ENCODE results near the gene SDK2. TPM values are rescaled to one million over a fixed set of nuclear protein-coding genes. Genes with fewer than 3 reads are reported as not detected.

SDK2 gene
- total and polyA plus RNA-seq, 2 experiments from 2014 or later, result 0.74 to 5.1 TPM

GRCh38 chr17:73564843-73565242 is 79.4 kb downstream of the SDK2 start:
- DNase-seq (ENCODE audit: low spot score) (no peak), ATAC-seq (no peak)
- TF ChIP-seq, protein P1, sequence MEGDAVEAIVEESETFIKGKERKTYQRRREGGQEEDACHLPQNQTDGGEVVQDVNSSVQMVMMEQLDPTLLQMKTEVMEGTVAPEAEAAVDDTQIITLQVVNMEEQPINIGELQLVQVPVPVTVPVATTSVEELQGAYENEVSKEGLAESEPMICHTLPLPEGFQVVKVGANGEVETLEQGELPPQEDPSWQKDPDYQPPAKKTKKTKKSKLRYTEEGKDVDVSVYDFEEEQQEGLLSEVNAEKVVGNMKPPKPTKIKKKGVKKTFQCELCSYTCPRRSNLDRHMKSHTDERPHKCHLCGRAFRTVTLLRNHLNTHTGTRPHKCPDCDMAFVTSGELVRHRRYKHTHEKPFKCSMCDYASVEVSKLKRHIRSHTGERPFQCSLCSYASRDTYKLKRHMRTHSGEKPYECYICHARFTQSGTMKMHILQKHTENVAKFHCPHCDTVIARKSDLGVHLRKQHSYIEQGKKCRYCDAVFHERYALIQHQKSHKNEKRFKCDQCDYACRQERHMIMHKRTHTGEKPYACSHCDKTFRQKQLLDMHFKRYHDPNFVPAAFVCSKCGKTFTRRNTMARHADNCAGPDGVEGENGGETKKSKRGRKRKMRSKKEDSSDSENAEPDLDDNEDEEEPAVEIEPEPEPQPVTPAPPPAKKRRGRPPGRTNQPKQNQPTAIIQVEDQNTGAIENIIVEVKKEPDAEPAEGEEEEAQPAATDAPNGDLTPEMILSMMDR (conservative IDR thresholded peaks at IDR 0.05; ENCODE audit: low read depth in 2 of 2), result no peak
- TF ChIP-seq ZNF462 (CRISPR knock-in tag; IDR thresholded peaks at IDR 0.05) (no peak), ZNF331 (CRISPR knock-in tag; IDR thresholded peaks at IDR 0.05; ENCODE audit: low read depth) (no peak)
- H3K27ac ChIP-seq (ENCODE audit: low read depth), result no peak overlapping the region
- peaks cover 3% of the 10 kb centered on the region; the same call in 1 of the 3 replicates for H3K9me3 Mint-ChIP-seq
- H3K27me3 ChIP-seq (ENCODE audit: insufficient read depth), result no peaks in the 10 kb centered on the region
- H3K27ac Mint-ChIP-seq, result no peak overlapping the region; the same call in 1 of the 2 replicates
- H3F3A ChIP-seq (replicated peaks; ENCODE audit: low read depth), result no peaks in the 10 kb centered on the region; the same call in 1 of the 2 replicates
- peaks cover 53% of the 10 kb centered on the region for H3K4me1 ChIP-seq (ENCODE audit: insufficient read depth)
- no peak overlapping the region for H2AFZ ChIP-seq
- H3K36me3 Mint-ChIP-seq (ENCODE audit: low read depth), result no peaks in the 10 kb centered on the region
- no peaks in the 10 kb centered on the region for H3K9me2 ChIP-seq (ENCODE audit: insufficient read depth)
- H3K4me2 ChIP-seq, result no peak overlapping the region
- H4K20me1 ChIP-seq (replicated peaks; ENCODE audit: insufficient read depth), result no peaks in the 10 kb centered on the region
- no peaks in the 10 kb centered on the region for H3K36me3 ChIP-seq (ENCODE audit: insufficient read depth)
- H3K27me3 Mint-ChIP-seq (ENCODE audit: insufficient read depth, low read depth, poor library complexity), result peaks cover 13% of the 10 kb centered on the region
- no peaks in the 10 kb centered on the region for H3K79me2 ChIP-seq (replicated peaks; ENCODE audit: insufficient read depth)
- H3K4me1 Mint-ChIP-seq, result peaks cover 63% of the 10 kb centered on the region
- H3K4me3 ChIP-seq, result no peak overlapping the region
- H3K4me3 Mint-ChIP-seq, result no peak overlapping the region

GRCh38 chr17:73562896-73563295 is 81.3 kb downstream of the SDK2 start:
- no peaks in the 10 kb centered on the region for H4K20me1 ChIP-seq (replicated peaks; ENCODE audit: insufficient read depth)
- no peak overlapping the region for H3K4me3 ChIP-seq
- peaks cover 6% of the 10 kb centered on the region for H3K27me3 Mint-ChIP-seq (ENCODE audit: insufficient read depth, low read depth, poor library complexity)
- no peaks in the 10 kb centered on the region for H3K27me3 ChIP-seq (ENCODE audit: insufficient read depth)
- no peak overlapping the region for H2AFZ ChIP-seq
- H3K36me3 ChIP-seq (ENCODE audit: insufficient read depth), result no peaks in the 10 kb centered on the region
- no peaks in the 10 kb centered on the region for H3K79me2 ChIP-seq (replicated peaks; ENCODE audit: insufficient read depth)
- peaks cover 45% of the 10 kb centered on the region for H3K4me1 ChIP-seq (ENCODE audit: insufficient read depth)
- H3K4me2 ChIP-seq, result no peak overlapping the region
- H3K4me3 Mint-ChIP-seq, result no peak overlapping the region
- DNase-seq (ENCODE audit: low spot score) (no peak), ATAC-seq (no peak)
- no peak overlapping the region for H3K27ac ChIP-seq (ENCODE audit: low read depth)
- peaks cover 60% of the 10 kb centered on the region for H3K4me1 Mint-ChIP-seq
- no peaks in the 10 kb centered on the region for H3K9me2 ChIP-seq (ENCODE audit: insufficient read depth)
- H3F3A ChIP-seq (replicated peaks; ENCODE audit: low read depth), result no peaks in the 10 kb centered on the region
- no peaks in the 10 kb centered on the region for H3K36me3 Mint-ChIP-seq (ENCODE audit: low read depth)
- no peak overlapping the region for H3K27ac Mint-ChIP-seq
- H3K9me3 Mint-ChIP-seq, result peaks cover 3% of the 10 kb centered on the region; the same call in 1 of the 3 replicates
- no peak for TF ChIP-seq EZH2 (IDR thresholded peaks at IDR 0.05; ENCODE audit: low read depth, unreplicated experiment)
- TF ChIP-seq ZNF462 (CRISPR knock-in tag; IDR thresholded peaks at IDR 0.05), result no peak
